Measurements from ENCODE around the gene ABLIM1. TPM values are rescaled to one million over a fixed set of nuclear protein-coding genes. Genes with fewer than 3 reads are reported as not detected.

The ABLIM1 gene
- total RNA-seq, 3 donors from 2014 or later (not counting 1 experiment from before 2014, with no cell fraction given) = 71.9 to 118 (median 73.5) TPM

GRCh38 chr10:114624422-114624821 lies 33.7 kb downstream of the ABLIM1 start:
- no peak overlapping the region for H3K4me3 Mint-ChIP-seq
- H3K4me1 Mint-ChIP-seq = peaks cover 0 to 16% of the 10 kb centered on the region in 2 donors
- intact Hi-C loops (cut with micrococcal nuclease) = no loop called here
- Histone ChIP-seq H3K27ac (ENCODE audit: low read length) (no peak overlapping the region), H3K27me3 (ENCODE audit: control insufficient read depth, insufficient read depth, low read length) (no peaks in the 10 kb centered on the region), H3K4me3 (ENCODE audit: low read length) (no peak overlapping the region), H3K4me1 (ENCODE audit: control insufficient read depth, insufficient read depth, low read length) (no peaks in the 10 kb centered on the region), H3K9me3 (ENCODE audit: control insufficient read depth, insufficient read depth, low read length) (peaks cover 5% of the 10 kb centered on the region), H3K36me3 (ENCODE audit: control insufficient read depth, insufficient read depth, low read length) (no peaks in the 10 kb centered on the region)
- 95% methylated on average over 1 of the region's 2 CpGs for WGBS (ENCODE audit: insufficient coverage)
- ATAC-seq (no peak), DNase-seq (no peak)
- no peaks in the 10 kb centered on the region for H3K36me3 Mint-ChIP-seq
- TF ChIP-seq CTCF (IDR thresholded peaks at IDR 0.05) = no peak
- no peaks in the 10 kb centered on the region for H3K9me3 Mint-ChIP-seq
- H3K27ac Mint-ChIP-seq = no peak overlapping the region
- H3K27me3 Mint-ChIP-seq (ENCODE audit: low read depth in 2 of 2) = peaks cover 6 to 12% of the 10 kb centered on the region in 2 donors

GRCh38 chr10:114623661-114624294 lies 34.3 kb downstream of the ABLIM1 start:
- DNase-seq = no peak
- Mint-ChIP-seq H3K4me3 (no peak overlapping the region), H3K27me3 (ENCODE audit: low read depth in 2 of 2) (peaks cover 0 to 8% of the 10 kb centered on the region in 2 donors), H3K9me3 (no peaks in the 10 kb centered on the region), H3K27ac (no peak overlapping the region), H3K36me3 (no peaks in the 10 kb centered on the region), H3K4me1 (peaks cover 0 to 16% of the 10 kb centered on the region in 2 donors)
- Histone ChIP-seq H3K27me3 (ENCODE audit: control insufficient read depth, insufficient read depth, low read length) (no peaks in the 10 kb centered on the region), H3K36me3 (ENCODE audit: control insufficient read depth, insufficient read depth, low read length) (no peaks in the 10 kb centered on the region), H3K4me3 (ENCODE audit: low read length) (no peak overlapping the region), H3K9me3 (ENCODE audit: control insufficient read depth, insufficient read depth, low read length) (peaks cover 5% of the 10 kb centered on the region), H3K4me1 (ENCODE audit: control insufficient read depth, insufficient read depth, low read length) (no peaks in the 10 kb centered on the region), H3K27ac (ENCODE audit: low read length) (no peak overlapping the region)
- 74% methylated on average over 2 of the region's 2 CpGs for WGBS (ENCODE audit: insufficient coverage)
- intact Hi-C loops (cut with micrococcal nuclease) = no loop called here
- no peak for ATAC-seq
- no peak for TF ChIP-seq CTCF (IDR thresholded peaks at IDR 0.05)

DNA sequence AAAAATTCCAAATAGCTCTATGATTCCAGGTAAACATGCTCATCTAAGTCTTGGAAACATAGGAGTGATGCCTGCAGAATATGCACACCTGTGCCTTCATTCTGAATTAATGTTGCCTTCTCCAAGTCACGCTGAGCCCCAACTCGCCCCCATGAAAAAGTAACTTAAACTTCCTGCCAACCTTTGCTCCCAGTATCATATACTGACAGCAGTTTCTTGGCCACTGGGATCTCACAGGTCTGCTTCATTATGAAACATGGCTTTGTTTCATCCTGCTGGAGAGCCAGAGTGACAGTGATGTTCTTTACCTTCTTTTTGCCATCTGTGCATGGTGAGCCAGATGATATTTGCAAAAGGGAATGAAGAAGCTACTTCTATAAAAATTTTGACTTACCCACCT lies 34.9 kb downstream of the ABLIM1 start:
- TF ChIP-seq CTCF (IDR thresholded peaks at IDR 0.05) = no peak
- peaks cover 0 to 16% of the 10 kb centered on the region in 2 donors for H3K4me1 Mint-ChIP-seq
- no peaks in the 10 kb centered on the region for H3K4me1 ChIP-seq (ENCODE audit: control insufficient read depth, insufficient read depth, low read length)
- H3K4me3 Mint-ChIP-seq = no peak overlapping the region
- H3K9me3 ChIP-seq (ENCODE audit: control insufficient read depth, insufficient read depth, low read length) = peaks cover 5% of the 10 kb centered on the region
- H3K27ac Mint-ChIP-seq = no peak overlapping the region
- no peak for ATAC-seq
- no peak for DNase-seq
- no peak overlapping the region for H3K4me3 ChIP-seq (ENCODE audit: low read length)
- H3K27ac ChIP-seq (ENCODE audit: low read length) = no peak overlapping the region
- H3K36me3 Mint-ChIP-seq = no peaks in the 10 kb centered on the region
- no peaks in the 10 kb centered on the region for H3K36me3 ChIP-seq (ENCODE audit: control insufficient read depth, insufficient read depth, low read length)
- intact Hi-C loops (cut with micrococcal nuclease) = no loop called here
- H3K27me3 Mint-ChIP-seq (ENCODE audit: low read depth in 2 of 2) = peaks cover 0 to 6% of the 10 kb centered on the region in 2 donors
- H3K27me3 ChIP-seq (ENCODE audit: control insufficient read depth, insufficient read depth, low read length) = no peaks in the 10 kb centered on the region
- no peaks in the 10 kb centered on the region for H3K9me3 Mint-ChIP-seq
- 94% methylated on average over 2 of the region's 2 CpGs for WGBS (ENCODE audit: insufficient coverage)

GRCh38 chr10:114618722-114619121 lies 39.4 kb downstream of the ABLIM1 start:
- intact Hi-C loops (cut with micrococcal nuclease) = no loop called here
- 78% methylated on average over 3 of the region's 3 CpGs for WGBS (ENCODE audit: insufficient coverage)

More at GRCh38 chr10:114618722-114619121, 39.4 kb downstream of the ABLIM1 start:
- Mint-ChIP-seq H3K4me1 (peaks cover 4% of the 10 kb centered on the region in 2 donors), H3K27ac (no peak overlapping the region), H3K4me3 (no peak overlapping the region), H3K36me3 (no peaks in the 10 kb centered on the region), H3K9me3 (no peaks in the 10 kb centered on the region), H3K27me3 (ENCODE audit: low read depth in 2 of 2) (peaks cover 5% of the 10 kb centered on the region in 2 donors)
- TF ChIP-seq CTCF (IDR thresholded peaks at IDR 0.05) = no peak
- Histone ChIP-seq H3K27ac (ENCODE audit: low read length) (no peak overlapping the region), H3K27me3 (ENCODE audit: control insufficient read depth, insufficient read depth, low read length) (no peaks in the 10 kb centered on the region), H3K9me3 (ENCODE audit: control insufficient read depth, insufficient read depth, low read length) (no peaks in the 10 kb centered on the region), H3K36me3 (ENCODE audit: control insufficient read depth, insufficient read depth, low read length) (no peaks in the 10 kb centered on the region), H3K4me1 (ENCODE audit: control insufficient read depth, insufficient read depth, low read length) (no peaks in the 10 kb centered on the region), H3K4me3 (ENCODE audit: low read length) (no peak overlapping the region)
- DNase-seq (no peak), ATAC-seq (no peak)

Data from natural killer cell (primary cell).